Fibroblast of skin of back (primary cell): Measurements from ENCODE around the gene LYPD6B.
"Not testable (repeated sequence)": the region's sequence is repeated elsewhere in the genome, so short reads cannot be mapped to it uniquely, and the experiment has no call there.

Experiments
- DNase-seq: peaks from one replicate; pipeline ENCODE4 v3.0.0-alpha.2; 2013

Gene LYPD6B

GRCh38 chr2:149218497-149218896, 180.0 kb downstream of the LYPD6B start:
- DNase-seq = no peak

GRCh38 chr2:149219856-149220255, 181.4 kb downstream of the LYPD6B start:
- no peak for DNase-seq

GRCh38 chr2:149221002-149221401, 182.5 kb downstream of the LYPD6B start:
- DNase-seq = no peak

DNA sequence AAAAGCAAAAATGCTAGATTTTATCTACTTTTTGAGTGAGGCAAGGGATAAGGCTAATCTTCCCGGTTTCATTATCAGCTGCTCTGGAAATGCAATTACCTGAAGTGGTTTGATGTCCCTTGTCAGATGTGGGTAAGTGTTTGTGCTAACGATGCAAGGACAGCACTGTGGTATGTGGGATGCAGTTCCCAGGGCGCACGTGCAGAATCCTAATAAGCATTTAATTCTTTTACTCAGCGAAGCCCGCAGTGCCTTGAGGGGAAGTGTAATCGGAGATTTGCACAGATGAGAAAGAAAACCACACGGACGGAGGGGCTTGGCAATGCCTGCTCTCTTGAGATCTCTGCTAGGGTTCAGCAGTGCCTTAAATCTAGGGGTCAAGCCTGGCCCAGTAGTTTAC, 183.4 kb downstream of the LYPD6B start:
- no peak for DNase-seq

GRCh38 chr2:149223472-149224095, 185.1 kb downstream of the LYPD6B start:
- no peak for DNase-seq

- DNase-seq = no peak
Observed at GRCh38 chr2:149224543-149224942, 186.0 kb downstream of the LYPD6B start.

- no peak for DNase-seq
Observed at GRCh38 chr2:149225446-149225845, 186.9 kb downstream of the LYPD6B start.

DNA sequence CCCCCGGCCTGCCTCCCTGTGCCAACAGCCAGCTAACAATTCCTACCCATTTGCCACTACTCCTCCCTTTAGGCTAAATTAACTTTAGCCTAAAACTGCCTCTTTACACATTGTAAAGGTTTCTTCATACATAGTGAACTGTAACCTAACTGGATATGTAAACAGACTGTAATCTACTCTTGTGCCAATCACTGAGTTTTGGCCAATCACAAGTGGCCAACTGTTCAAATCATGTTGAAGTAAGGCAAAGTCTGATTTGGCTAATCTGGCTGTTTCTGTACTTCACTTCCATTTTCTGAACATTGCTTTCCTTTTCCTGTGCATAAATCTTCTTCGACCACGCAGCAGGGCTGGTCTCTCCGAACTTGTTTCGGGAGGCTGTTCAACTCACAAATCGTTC, 188.3 kb downstream of the LYPD6B start:
- DNase-seq = no peak

DNA sequence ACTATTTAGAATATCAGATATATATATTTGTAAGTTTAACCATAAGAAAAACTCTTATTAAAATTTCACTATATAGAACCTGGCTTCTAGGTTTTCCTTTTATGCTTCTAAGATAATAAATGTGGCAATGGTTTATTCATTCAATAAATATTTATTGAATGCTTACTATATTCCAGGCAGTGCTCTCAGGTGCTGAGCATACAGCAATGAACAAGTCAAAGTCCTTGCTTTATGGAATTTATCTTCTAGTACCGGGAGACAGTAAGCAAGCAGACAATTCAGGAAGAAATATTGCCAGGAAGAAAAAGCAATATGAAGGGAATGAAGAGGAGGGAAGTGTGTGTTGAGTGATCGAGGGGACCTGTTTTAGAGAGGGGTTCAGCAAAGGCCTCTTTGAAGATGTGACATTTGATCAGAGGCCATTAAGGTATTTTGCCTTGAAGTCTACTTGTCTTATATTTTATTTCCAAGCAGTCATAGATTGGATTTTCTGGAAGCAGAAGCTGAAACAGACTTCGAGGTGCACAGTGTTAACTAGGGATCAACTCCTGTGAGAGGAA, 197.4 kb downstream of the LYPD6B start:
- no peak for DNase-seq

DNA sequence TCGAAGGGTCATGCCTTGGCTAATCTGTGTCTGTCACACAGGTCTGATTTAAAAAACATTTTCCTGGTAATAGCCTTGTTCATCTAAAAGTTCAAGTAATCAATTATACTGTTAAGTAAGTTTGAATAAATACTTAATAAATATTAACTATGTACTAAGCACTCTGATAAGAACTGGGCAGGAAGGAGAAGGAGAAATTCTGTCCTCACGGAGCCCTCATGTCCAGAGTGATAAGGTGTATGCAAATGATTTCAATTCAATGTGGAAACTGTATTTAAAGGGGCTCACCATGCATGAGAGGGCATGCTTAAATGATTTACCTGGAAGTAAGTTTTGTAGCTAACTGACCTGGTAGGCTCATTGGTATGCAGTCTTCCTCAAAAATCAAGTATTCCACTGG, 197.9 kb downstream of the LYPD6B start:
- DNase-seq = no peak

GRCh38 chr2:149246186-149246585, 207.7 kb downstream of the LYPD6B start:
- DNase-seq = no peak

- DNase-seq = not testable (repeated sequence)
Observed at GRCh38 chr2:149251436-149251835, 212.9 kb downstream of the LYPD6B start.

GRCh38 chr2:149256877-149257276, 218.4 kb downstream of the LYPD6B start:
- DNase-seq = not testable (repeated sequence)

DNA sequence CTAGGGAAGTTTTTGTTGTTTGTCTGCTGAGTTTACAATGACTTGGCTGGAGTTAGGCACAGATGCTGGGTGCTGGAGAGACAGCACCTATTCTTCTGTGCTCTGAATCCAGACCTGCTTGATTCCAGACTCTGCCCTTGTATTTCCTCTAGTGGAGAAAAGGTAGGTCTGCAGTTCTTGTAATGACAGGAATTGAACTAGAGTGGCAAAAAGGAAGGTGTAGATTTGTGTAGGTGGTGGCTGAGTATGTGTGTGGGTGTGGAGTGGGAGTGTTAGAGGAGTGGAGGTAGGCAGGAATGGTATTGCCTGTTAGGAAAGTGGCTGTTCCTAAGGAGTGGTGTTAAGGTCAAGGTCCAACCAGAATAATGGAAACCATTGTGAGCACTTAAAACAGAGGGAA, 220.0 kb downstream of the LYPD6B start:
- no peak for DNase-seq

GRCh38 chr2:149259136-149259535, 220.6 kb downstream of the LYPD6B start:
- no peak for DNase-seq

GRCh38 chr2:149261692-149262091, 223.2 kb downstream of the LYPD6B start:
- DNase-seq = no peak
